ENCODE measurements around the gene SLC27A3.

The SLC27A3 gene

GRCh38 chr1:153750026-153750995 is 24.9 kb upstream of the SLC27A3 start:
- TF ChIP-seq MAX (IDR thresholded peaks at IDR 0.05): no peak
- TF ChIP-seq FOXM1 (IDR thresholded peaks at IDR 0.05; ENCODE audit: borderline replicate concordance, low read depth): no peak
- TF ChIP-seq REST (IDR thresholded peaks at IDR 0.05; ENCODE audit: low read depth): no peak
- TF ChIP-seq RAD21 (IDR thresholded peaks at IDR 0.05; ENCODE audit: low read depth): no peak
- TF ChIP-seq EP300 (IDR thresholded peaks at IDR 0.05; ENCODE audit: borderline replicate concordance): no peak
- no peak for TF ChIP-seq USF1 (IDR thresholded peaks at IDR 0.05)
- no peak for TF ChIP-seq TCF12 (IDR thresholded peaks at IDR 0.05; ENCODE audit: low read depth)
- TF ChIP-seq YY1 (IDR thresholded peaks at IDR 0.05; ENCODE audit: low read depth): no peak
- TF ChIP-seq ZBTB7A (IDR thresholded peaks at IDR 0.05; ENCODE audit: low read depth): no peak
- TF ChIP-seq TAF1 (IDR thresholded peaks at IDR 0.05; ENCODE audit: low read depth): no peak

GRCh38 chr1:153752072-153752471 is 23.1 kb upstream of the SLC27A3 start:
- TF ChIP-seq TAF1 (IDR thresholded peaks at IDR 0.05; ENCODE audit: low read depth): no peak
- TF ChIP-seq NFIC (IDR thresholded peaks at IDR 0.05): no peak
- no peak for TF ChIP-seq USF1 (IDR thresholded peaks at IDR 0.05)
- no peak for TF ChIP-seq TCF12 (IDR thresholded peaks at IDR 0.05; ENCODE audit: low read depth)
- TF ChIP-seq REST (IDR thresholded peaks at IDR 0.05; ENCODE audit: low read depth): no peak

GRCh38 chr1:153752571-153753195 is 22.5 kb upstream of the SLC27A3 start:
- no peak for TF ChIP-seq ZBTB7A (IDR thresholded peaks at IDR 0.05; ENCODE audit: low read depth)
- TF ChIP-seq TAF1 (IDR thresholded peaks at IDR 0.05; ENCODE audit: low read depth): no peak
- TF ChIP-seq YY1 (IDR thresholded peaks at IDR 0.05; ENCODE audit: low read depth): no peak

- no peak for TF ChIP-seq CEBPB (IDR thresholded peaks at IDR 0.05)
- TF ChIP-seq RAD21 (IDR thresholded peaks at IDR 0.05; ENCODE audit: low read depth): no peak
- no peak for TF ChIP-seq NFIC (IDR thresholded peaks at IDR 0.05)
- TF ChIP-seq EP300 (IDR thresholded peaks at IDR 0.05; ENCODE audit: borderline replicate concordance): no peak
- no peak for TF ChIP-seq TEAD4 (IDR thresholded peaks at IDR 0.05)
- TF ChIP-seq CREB1 (IDR thresholded peaks at IDR 0.05; ENCODE audit: low read depth): no peak
- TF ChIP-seq FOXM1 (IDR thresholded peaks at IDR 0.05; ENCODE audit: borderline replicate concordance, low read depth): no peak
- no peak for TF ChIP-seq EGR1 (IDR thresholded peaks at IDR 0.05)
- no peak for TF ChIP-seq ZBTB7A (IDR thresholded peaks at IDR 0.05; ENCODE audit: low read depth)
- no peak for TF ChIP-seq TAF1 (IDR thresholded peaks at IDR 0.05; ENCODE audit: low read depth)
- no peak for TF ChIP-seq MAX (IDR thresholded peaks at IDR 0.05)
- no peak for TF ChIP-seq USF1 (IDR thresholded peaks at IDR 0.05)
- no peak for TF ChIP-seq YY1 (IDR thresholded peaks at IDR 0.05; ENCODE audit: low read depth)
- TF ChIP-seq REST (IDR thresholded peaks at IDR 0.05; ENCODE audit: low read depth): no peak
- TF ChIP-seq TCF12 (IDR thresholded peaks at IDR 0.05; ENCODE audit: low read depth): no peak
Observed at GRCh38 chr1:153754266-153754665, 20.9 kb upstream of the SLC27A3 start.

Measured in Ishikawa (cell line).